Aorta (tissue), 5 donors: ENCODE data around the gene PRKAG2. TPM values are rescaled to one million over a fixed set of nuclear protein-coding genes. Genes with fewer than 3 reads are reported as not detected.
A peak's percentile ranks its signal among the peaks of the same experiment; 100 is the strongest.
"Not testable (repeated sequence)": the region's sequence is repeated elsewhere in the genome, so short reads cannot be mapped to it uniquely, and the experiment has no call there.

Experiments
- ATAC-seq: fragments of 200-7000 bp; cut with Tn5 transposase; one replicate; pipeline ENCODE4 v1.9.1; 2022; ENCODE audit warnings: moderate library complexity; ENCODE audit not compliant: low FRiP score
- DNase-seq, 2 donors: peaks; one replicate each; pipeline ENCODE4 v3.0.0-alpha.2; 2020
- H3K27ac ChIP-seq, 2 donors: one replicate each; pipeline ENCODE4 v1.5.1; 2013; ENCODE audit warnings: low read length in 2 of 2, mild to moderate bottlenecking in 2 of 2, moderate library complexity in 2 of 2, control low read depth in 1 of 2, inconsistent platforms in 1 of 2, low read depth in 1 of 2
- H3K27me3 ChIP-seq, 2 donors: one replicate each; pipeline ENCODE4 v1.6.1; 2013; ENCODE audit warnings: control low read depth in 1 of 2, low read length in 1 of 2, mild to moderate bottlenecking in 1 of 2, moderate library complexity in 1 of 2; ENCODE audit not compliant: insufficient read depth in 2 of 2, control insufficient read depth in 1 of 2
- H3K36me3 ChIP-seq, 2 donors: one replicate each; pipeline ENCODE4 v1.6.1; 2013; ENCODE audit warnings: control low read depth in 1 of 2, low read length in 1 of 2, mild to moderate bottlenecking in 1 of 2; ENCODE audit not compliant: insufficient read depth in 2 of 2, control insufficient read depth in 1 of 2
- H3K4me1 ChIP-seq, 2 donors: one replicate each; pipeline ENCODE4 v1.6.1; 2013; ENCODE audit warnings: low read length in 2 of 2, control low read depth in 1 of 2, mild to moderate bottlenecking in 1 of 2, moderate library complexity in 1 of 2; ENCODE audit not compliant: insufficient read depth in 2 of 2, control insufficient read depth in 1 of 2
- H3K4me3 ChIP-seq, 2 donors: one replicate each; pipeline ENCODE4 v1.5.1; 2013; ENCODE audit warnings: low read length in 2 of 2, control low read depth in 1 of 2, mild to moderate bottlenecking in 1 of 2
- H3K9me3 ChIP-seq: one replicate; pipeline ENCODE4 v1.6.1; 2013; ENCODE audit warnings: mild to moderate bottlenecking, low read length; ENCODE audit not compliant: control insufficient read depth
- WGBS, 2 donors: extraction: QIAGEN DNeasy Blood & Tissue Kit; methylation state at CpG; one replicate each; pipeline ENCODE4 v1.1.7; 2013; 5-methylcytosine and 5-hydroxymethylcytosine counted together
- intact Hi-C, 2 donors: fragments of 100-400 bp; cut with DNase I; formaldehyde crosslinking; loops; one replicate each; pipeline versions ENCODE4 v1.14.2 to v1.15.0; 2022
- polyA plus RNA-seq, 2 donors: library from polyadenylated mRNA; stranded (reverse); fragments of 200-250 nt; gene quantifications; one replicate each; pipeline ENCODE4 v1.2.3, GENCODE V29; 2013
- total RNA-seq, 2 donors: library from RNA; stranded (reverse); fragmentation: NEBNext Ultra II Directional; extraction: Animal tissue kit (Norgen Biotek cat#: 25700); gene quantifications; one replicate each; pipeline ENCODE4 v1.2.1, GENCODE V29; 2021
- donor health status: healthy with polysubstance abuse.
- donor health status: Bipolar disorder and iron deficiency.
- donor health status: DM: no; HTN: no; CAD: no.
- donor health status: DM: no; HTN: no; CAD: no.
- donor health status: DM: yes; HTN: yes; CAD: no.

PRKAG2 gene
- total and polyA plus RNA-seq, 4 donors = 34.0 to 69.9 (median 52.6) TPM

DNA sequence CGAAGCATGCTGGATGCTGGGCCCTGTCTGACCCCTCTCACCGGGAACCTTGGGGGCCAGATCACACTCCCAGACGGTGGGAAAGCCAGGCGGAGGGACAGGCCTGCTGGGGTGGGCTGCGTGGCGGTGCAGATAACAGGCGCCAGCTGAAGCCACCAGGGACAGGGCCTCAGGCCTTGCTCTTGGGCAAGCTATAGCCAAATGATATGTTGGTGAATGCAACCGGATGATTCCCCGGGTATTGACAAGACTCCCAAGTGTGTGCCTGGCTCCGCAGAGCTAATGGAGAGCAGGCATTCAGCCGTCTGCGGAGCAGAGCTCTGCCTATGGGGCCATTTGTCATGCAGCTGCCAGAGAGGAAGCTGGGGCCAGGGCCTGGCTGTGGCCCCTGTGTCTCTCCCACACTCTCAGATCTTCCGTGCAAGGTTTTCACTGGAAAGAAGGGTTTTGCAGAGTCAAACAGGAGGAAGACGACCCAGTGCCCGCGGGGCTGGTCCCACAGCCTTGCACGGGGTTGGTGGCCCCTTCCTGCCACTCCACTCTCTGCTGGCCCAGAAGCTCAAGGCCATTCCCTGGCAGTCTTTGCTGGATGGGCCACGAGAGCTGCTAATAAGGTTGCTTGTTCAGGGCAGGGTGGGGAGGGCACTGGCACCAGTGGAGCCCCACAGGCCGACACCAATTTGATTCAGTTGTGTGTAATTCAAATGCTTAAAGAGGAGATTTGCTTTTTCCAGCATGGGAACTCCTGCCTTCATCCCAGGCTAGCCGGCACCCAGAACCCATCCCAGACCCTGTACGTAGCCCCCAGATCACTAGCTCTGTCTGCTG is 91.8 kb downstream of the PRKAG2 start:
- H3K9me3 ChIP-seq = no peaks in the 10 kb centered on the region
- no peaks in the 10 kb centered on the region for H3K36me3 ChIP-seq
- H3K4me1 ChIP-seq = no peaks in the 10 kb centered on the region
- no peak overlapping the region for H3K27ac ChIP-seq
- intact Hi-C loops = loop anchor here (5.0 to 10.0 kb wide), 2 partner anchors 147 to 360 kb away; no protein-coding TSS in a partner anchor
- H3K27me3 ChIP-seq = no peaks in the 10 kb centered on the region
- ATAC-seq = no peak
- DNase-seq = peak; percentile 17 to 74
- H3K4me3 ChIP-seq = no peak overlapping the region
- 94 to 95% methylated on average over 21 of the region's 21 CpGs for WGBS, 2 donors

DNA sequence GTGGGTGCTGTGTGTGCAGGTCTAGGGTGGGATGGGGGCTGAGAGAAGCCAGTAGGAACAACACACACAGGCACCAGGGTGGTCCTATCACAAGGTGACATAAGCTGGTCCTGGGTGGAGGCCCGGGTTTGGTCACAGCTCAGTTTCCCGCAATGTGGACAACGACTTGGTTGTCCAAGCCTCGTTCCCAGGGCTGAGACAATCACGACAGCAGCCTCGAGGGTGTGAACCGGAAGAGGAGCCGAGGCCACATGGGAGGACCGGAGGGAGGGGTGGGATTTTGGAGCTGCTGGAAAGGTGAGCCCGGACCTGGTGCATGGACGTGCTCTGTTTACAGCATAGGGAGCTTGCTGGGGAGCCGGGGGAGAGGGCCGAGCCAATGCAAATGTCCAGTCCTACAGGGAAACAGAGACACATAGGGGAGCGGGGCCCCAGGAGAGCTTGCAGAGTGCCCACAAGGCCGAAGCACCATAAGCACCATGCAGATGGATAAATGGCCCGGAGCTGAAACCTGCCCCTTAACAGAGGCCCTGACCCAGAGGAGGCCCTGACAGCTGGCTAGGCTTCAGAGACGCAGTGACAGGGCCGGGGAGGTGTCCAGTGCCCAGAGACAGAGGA is 92.8 kb downstream of the PRKAG2 start:
- intact Hi-C loops = loop anchor here (5.0 to 10.0 kb wide), 2 partner anchors 148 to 361 kb away; no protein-coding TSS in a partner anchor
- Histone ChIP-seq H3K4me3 (no peak overlapping the region), H3K4me1 (no peaks in the 10 kb centered on the region), H3K27ac (no peak overlapping the region), H3K36me3 (no peaks in the 10 kb centered on the region), H3K27me3 (no peaks in the 10 kb centered on the region), H3K9me3 (no peaks in the 10 kb centered on the region)
- ATAC-seq (no peak), DNase-seq (peak; percentile 38 to 65)
- WGBS, 2 donors = 96% methylated on average over 18 of the region's 18 CpGs

DNA sequence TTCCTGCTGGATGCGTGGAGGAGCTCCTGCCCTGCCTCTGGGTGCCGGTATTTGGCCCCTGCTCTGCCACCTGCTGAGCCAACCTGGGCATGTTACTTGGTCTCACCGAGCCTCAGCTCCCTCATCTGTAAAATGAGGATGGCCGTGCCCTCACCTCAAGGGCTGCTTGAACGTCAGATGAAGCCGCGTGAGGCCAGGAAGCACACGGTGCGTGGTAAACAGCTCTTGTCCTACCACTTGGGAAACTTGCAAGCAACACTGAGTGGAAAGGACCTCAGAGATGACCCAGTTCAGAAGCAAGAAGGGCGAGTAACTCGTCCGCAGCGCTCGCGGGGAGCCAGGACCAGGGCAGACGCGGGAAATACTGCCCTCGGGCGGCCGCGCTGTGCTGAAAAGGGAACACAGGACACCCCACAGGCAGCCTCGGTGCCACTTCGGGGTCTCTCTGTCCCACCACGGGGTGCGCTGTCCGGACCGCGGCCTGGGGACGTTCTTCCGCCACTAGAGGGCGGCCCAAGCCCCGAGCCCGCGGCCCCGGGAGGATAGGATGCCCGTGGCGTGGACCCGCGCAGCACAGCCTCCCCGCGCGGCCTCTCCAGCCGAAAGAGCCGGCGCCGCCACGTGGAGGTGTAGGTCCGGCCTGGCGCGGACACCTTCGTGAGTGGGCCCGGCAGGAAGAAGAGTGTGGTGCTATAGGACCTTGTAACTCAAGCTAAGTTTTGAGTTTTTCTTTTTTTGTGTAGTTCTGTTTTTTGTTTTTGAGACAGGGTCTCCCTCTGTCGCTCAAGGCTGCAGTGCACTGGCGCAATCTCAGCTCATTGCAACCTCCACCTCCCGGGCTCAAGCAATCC is 94.1 kb downstream of the PRKAG2 start:
- no peak overlapping the region for H3K4me3 ChIP-seq
- H3K9me3 ChIP-seq = no peaks in the 10 kb centered on the region
- intact Hi-C loops = loop anchor here (5.0 to 10.0 kb wide), 2 partner anchors 149 to 362 kb away; no protein-coding TSS in a partner anchor
- H3K4me1 ChIP-seq = no peaks in the 10 kb centered on the region
- H3K27me3 ChIP-seq = no peaks in the 10 kb centered on the region
- WGBS, 2 donors = 8% methylated on average over 53 to 55 of the region's 55 CpGs
- DNase-seq (peak; percentile 84 to 92), ATAC-seq (peak; percentile 83)
- H3K36me3 ChIP-seq = no peaks in the 10 kb centered on the region
- H3K27ac ChIP-seq = no peak overlapping the region

DNA sequence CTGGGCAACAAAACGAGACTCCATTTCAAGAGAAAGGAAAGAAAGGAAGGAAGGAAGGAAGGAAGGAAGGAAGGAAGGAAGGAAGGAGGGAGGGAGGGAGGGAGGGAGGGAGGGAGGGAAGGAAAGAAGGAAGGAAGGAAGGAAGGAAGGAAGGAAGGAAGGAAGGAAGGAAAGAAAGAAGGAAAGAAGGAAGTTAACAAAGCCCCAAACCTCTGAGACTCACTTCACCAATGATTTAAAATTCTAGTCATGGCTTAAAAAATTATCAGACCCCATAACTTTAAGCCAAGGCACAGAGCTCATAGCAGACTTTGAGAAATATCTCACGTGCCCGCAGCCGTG is 94.7 kb downstream of the PRKAG2 start:
- WGBS, 2 donors = 74% methylated on average over 4 of the region's 4 CpGs
- not testable (repeated sequence) for ATAC-seq, H3K4me1 ChIP-seq, H3K9me3 ChIP-seq, DNase-seq, H3K27ac ChIP-seq, H3K36me3 ChIP-seq, H3K4me3 ChIP-seq, H3K27me3 ChIP-seq
- intact Hi-C loops = loop anchor here (5.0 to 10.0 kb wide), 2 partner anchors 150 to 363 kb away; no protein-coding TSS in a partner anchor

DNA sequence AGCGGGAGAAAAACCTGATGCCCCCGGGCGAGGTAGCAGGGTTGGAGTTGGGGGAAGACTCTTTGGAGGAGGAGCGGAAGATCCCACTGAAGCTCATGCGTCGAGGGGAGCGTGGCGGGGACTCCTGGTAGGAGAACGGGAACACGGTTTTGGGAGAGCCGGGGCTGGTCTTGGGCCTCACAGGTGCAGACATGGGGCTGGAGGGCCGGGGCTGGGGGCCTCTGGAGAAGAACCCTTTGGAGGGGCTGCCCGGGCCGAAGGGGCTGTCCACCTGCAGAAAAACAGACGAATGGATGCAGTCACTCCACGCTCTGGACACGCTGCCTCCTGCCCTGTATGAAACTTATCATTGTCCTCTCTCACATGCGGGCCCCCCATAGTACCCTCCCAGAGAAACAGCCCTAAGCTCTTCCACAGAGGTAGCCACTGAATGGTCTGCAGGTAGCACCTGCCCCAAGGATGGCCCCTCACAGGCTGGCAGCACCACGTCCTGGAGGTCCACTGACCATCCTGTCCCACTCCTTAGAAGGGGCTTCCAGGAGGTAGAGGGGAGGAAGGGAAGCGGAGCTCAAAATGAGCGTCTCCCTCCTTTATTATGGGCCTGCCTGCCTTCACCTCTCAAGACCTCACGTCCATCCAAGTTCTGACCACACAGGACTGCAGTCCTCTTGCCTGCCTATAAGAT is 95.6 kb downstream of the PRKAG2 start:
- Histone ChIP-seq H3K4me1 (no peaks in the 10 kb centered on the region), H3K4me3 (no peak overlapping the region), H3K27me3 (no peaks in the 10 kb centered on the region), H3K9me3 (no peaks in the 10 kb centered on the region), H3K36me3 (no peaks in the 10 kb centered on the region), H3K27ac (no peak overlapping the region)
- intact Hi-C loops = loop anchor here (5.0 to 10.0 kb wide), 2 partner anchors 151 to 363 kb away; no protein-coding TSS in a partner anchor
- DNase-seq = peak; percentile 37 to 74
- WGBS, 2 donors = 96% methylated on average over 22 of the region's 22 CpGs
- ATAC-seq = no peak

DNA sequence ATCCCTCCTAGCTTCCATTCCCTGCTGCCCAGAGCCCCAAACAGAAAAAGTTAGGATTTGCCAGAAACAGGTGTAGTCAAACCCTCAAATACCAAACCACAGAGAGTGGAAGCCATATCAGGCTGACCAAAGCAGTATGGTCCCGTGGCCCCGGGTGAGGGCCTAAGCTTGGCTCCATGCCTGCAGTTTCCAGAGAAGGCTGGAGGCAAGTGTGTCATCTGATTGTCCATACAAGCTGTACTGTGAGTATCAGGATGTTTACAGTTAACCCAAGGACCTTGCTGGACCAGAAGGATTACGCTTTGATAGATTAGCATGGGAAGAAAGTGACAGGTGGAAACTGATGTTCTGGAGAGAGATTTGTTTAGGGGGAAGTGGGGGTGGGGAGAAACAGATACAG is 96.3 kb downstream of the PRKAG2 start:
- no peaks in the 10 kb centered on the region for H3K9me3 ChIP-seq
- H3K27me3 ChIP-seq = no peaks in the 10 kb centered on the region
- intact Hi-C loops = loop anchor here (5.0 to 10.0 kb wide), 2 partner anchors 152 to 364 kb away; no protein-coding TSS in a partner anchor
- no peak overlapping the region for H3K4me3 ChIP-seq
- no peaks in the 10 kb centered on the region for H3K36me3 ChIP-seq
- ATAC-seq = no peak
- peak in 1 of 2 donors; percentile 33 for DNase-seq
- no peak overlapping the region for H3K27ac ChIP-seq
- no peaks in the 10 kb centered on the region for H3K4me1 ChIP-seq
- whole genome bisulfite sequencing, 2 donors = 85 to 90% methylated on average over 3 of the region's 3 CpGs

DNA sequence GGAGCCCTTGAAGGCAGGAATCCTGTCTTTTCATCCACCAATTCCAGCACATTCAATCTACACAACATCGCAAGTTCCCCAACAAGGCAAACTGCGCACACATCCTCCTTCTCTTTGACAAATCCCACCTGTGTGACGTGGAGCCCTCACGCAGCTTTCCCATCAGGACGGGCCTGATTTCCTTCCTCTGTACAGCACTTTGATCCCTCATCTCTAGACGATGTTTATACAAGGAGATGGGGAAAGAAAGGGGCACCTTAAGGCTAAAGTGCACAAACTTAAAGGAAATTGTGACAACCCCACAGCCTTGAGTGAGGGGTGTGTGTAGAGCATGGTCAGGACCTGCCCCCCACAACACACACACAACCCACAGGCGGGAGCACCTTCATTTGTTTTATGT is 97.2 kb downstream of the PRKAG2 start:
- DNase-seq (peak in 1 of 2 donors; percentile 53), ATAC-seq (no peak)
- Histone ChIP-seq H3K27me3 (no peaks in the 10 kb centered on the region), H3K4me1 (no peaks in the 10 kb centered on the region), H3K27ac (no peak overlapping the region), H3K4me3 (no peak overlapping the region), H3K36me3 (no peaks in the 10 kb centered on the region), H3K9me3 (no peaks in the 10 kb centered on the region)
- 94 to 96% methylated on average over 7 of the region's 7 CpGs for WGBS, 2 donors
- intact Hi-C loops = loop anchor here (5.0 to 10.0 kb wide), 2 partner anchors 153 to 365 kb away; no protein-coding TSS in a partner anchor

DNA sequence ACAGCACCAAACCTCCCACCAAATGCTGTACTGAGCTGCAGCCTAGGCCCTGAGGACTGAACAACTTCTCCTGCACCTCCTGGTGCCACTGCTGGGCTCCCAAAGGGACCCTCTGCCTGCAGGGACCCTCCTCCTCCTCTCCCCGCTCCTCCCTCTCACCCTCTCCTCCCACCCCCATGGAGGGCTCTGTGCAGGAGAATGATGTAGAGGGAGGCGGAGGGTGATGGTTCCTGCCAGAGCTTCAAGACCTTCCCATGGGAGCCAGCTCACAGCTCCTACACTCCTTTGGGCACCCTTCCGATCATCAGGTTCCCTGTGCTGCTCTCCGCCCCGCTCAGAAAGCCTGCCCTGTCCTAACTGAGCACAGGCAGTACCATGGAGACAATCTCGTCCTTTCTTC is 97.7 kb downstream of the PRKAG2 start:
- no peaks in the 10 kb centered on the region for H3K9me3 ChIP-seq
- no peak overlapping the region for H3K4me3 ChIP-seq
- WGBS, 2 donors = 94 to 99% methylated on average over 6 of the region's 6 CpGs
- ATAC-seq = no peak
- peak in 1 of 2 donors; percentile 28 for DNase-seq
- no peaks in the 10 kb centered on the region for H3K4me1 ChIP-seq
- intact Hi-C loops = no loop called here
- no peaks in the 10 kb centered on the region for H3K36me3 ChIP-seq
- no peak overlapping the region for H3K27ac ChIP-seq
- H3K27me3 ChIP-seq = no peaks in the 10 kb centered on the region
